Mucosa of rectum (tissue), 2 donors: ENCODE data around the gene HEXIM1.

Experiments used
- H3K27ac ChIP-seq, 2 donors: one replicate each; pipeline ENCODE4 v1.7.0; 2013; ENCODE audit warnings: inconsistent platforms in 2 of 2, low read depth in 2 of 2, low read length in 2 of 2
- H3K27me3 ChIP-seq, 2 donors: one replicate each; pipeline ENCODE4 v1.7.0; 2013; ENCODE audit warnings: low read length in 2 of 2; ENCODE audit not compliant: control insufficient read depth in 2 of 2, insufficient read depth in 2 of 2
- H3K36me3 ChIP-seq, 2 donors: one replicate each; pipeline ENCODE4 v1.7.0; 2013; ENCODE audit warnings: low read length in 2 of 2; ENCODE audit not compliant: control insufficient read depth in 2 of 2, insufficient read depth in 2 of 2
- H3K4me1 ChIP-seq, 2 donors: one replicate each; pipeline ENCODE4 v1.7.0; 2013; ENCODE audit warnings: low read length in 2 of 2, mild to moderate bottlenecking in 1 of 2; ENCODE audit not compliant: control insufficient read depth in 2 of 2, insufficient read depth in 2 of 2
- H3K4me3 ChIP-seq, 2 donors: one replicate each; pipeline ENCODE4 v1.7.0; 2013; ENCODE audit warnings: low read length in 2 of 2
- H3K9ac ChIP-seq, 2 donors: one replicate each; pipeline ENCODE4 v1.7.0; 2013; ENCODE audit warnings: low read length in 2 of 2, low read depth in 1 of 2, mild to moderate bottlenecking in 1 of 2
- H3K9me3 ChIP-seq, 2 donors: one replicate each; pipeline ENCODE4 v1.7.0; 2013; ENCODE audit warnings: low read length in 2 of 2; ENCODE audit not compliant: control insufficient read depth in 2 of 2
- donor health status: healthy.
- donor health status: Normal muscosa, but diverticular disease.

Gene HEXIM1

GRCh38 chr17:45128331-45128730 is 19.9 kb upstream of the HEXIM1 start:
- Histone ChIP-seq H3K27me3 (no peaks in the 10 kb centered on the region), H3K9ac (peak overlapping the region; percentile 60 to 90), H3K36me3 (no peaks in the 10 kb centered on the region), H3K4me3 (peak overlapping the region; percentile 41 to 62), H3K27ac (peak overlapping the region; percentile 95 to 97), H3K9me3 (no peaks in the 10 kb centered on the region), H3K4me1 (peaks cover 73 to 74% of the 10 kb centered on the region in 2 donors)

DNA sequence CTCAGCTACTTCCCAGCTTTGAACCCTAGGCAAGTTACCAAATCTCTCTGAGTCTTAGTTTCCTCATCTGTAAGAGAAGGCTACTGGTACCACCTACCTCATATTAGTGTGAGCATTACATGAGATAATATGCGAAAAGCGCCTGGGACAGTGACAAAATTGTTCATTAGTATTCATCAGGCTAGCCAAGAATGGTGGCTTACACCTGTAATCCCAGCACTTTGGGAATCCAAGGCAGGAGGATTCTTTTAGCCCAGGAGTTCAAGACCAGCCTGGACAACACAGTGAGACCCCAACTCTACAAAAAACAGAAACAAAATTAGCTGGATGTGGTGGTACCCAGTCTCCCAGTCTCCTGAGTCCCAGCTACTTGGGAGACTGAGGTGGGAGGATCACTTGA is 19.3 kb upstream of the HEXIM1 start:
- no peaks in the 10 kb centered on the region for H3K27me3 ChIP-seq
- H3K27ac ChIP-seq = peak overlapping the region; percentile 95 to 97
- peaks cover 66 to 67% of the 10 kb centered on the region in 2 donors for H3K4me1 ChIP-seq
- H3K4me3 ChIP-seq = peak overlapping the region in 1 of 2 donors; percentile 27
- no peaks in the 10 kb centered on the region for H3K36me3 ChIP-seq
- H3K9me3 ChIP-seq = no peaks in the 10 kb centered on the region
- peak overlapping the region; percentile 71 to 90 for H3K9ac ChIP-seq

DNA sequence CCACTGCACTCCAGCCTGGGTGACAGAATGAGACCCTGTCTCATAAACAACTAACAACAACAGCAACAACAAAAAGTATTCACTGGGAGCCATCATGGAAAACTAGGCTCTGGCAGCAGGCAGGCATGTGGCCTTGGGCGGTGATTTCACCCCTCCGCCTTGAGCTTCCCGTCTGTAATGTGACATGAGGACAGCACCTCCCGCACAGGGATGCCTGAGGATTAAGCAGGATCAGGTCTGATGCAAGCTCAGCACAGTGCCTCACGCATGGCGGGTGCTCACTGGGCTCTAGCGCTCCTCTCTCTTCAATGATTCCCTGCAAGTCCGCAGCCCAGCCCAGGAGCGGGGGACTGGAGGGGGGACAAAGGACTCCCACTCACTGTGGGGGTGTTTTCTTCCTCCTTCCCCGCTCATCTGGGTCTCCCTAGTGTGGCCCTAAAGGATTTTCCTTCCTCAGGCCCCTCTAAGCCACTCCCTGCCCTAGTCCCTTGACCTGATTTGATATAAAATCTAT is 18.8 kb upstream of the HEXIM1 start:
- H3K9me3 ChIP-seq = no peaks in the 10 kb centered on the region
- peak overlapping the region; percentile 95 to 97 for H3K27ac ChIP-seq
- peak overlapping the region; percentile 71 to 90 for H3K9ac ChIP-seq
- H3K36me3 ChIP-seq = no peaks in the 10 kb centered on the region
- peaks cover 61 to 62% of the 10 kb centered on the region in 2 donors for H3K4me1 ChIP-seq
- H3K27me3 ChIP-seq = no peaks in the 10 kb centered on the region
- peak overlapping the region; percentile 27 to 44 for H3K4me3 ChIP-seq

DNA sequence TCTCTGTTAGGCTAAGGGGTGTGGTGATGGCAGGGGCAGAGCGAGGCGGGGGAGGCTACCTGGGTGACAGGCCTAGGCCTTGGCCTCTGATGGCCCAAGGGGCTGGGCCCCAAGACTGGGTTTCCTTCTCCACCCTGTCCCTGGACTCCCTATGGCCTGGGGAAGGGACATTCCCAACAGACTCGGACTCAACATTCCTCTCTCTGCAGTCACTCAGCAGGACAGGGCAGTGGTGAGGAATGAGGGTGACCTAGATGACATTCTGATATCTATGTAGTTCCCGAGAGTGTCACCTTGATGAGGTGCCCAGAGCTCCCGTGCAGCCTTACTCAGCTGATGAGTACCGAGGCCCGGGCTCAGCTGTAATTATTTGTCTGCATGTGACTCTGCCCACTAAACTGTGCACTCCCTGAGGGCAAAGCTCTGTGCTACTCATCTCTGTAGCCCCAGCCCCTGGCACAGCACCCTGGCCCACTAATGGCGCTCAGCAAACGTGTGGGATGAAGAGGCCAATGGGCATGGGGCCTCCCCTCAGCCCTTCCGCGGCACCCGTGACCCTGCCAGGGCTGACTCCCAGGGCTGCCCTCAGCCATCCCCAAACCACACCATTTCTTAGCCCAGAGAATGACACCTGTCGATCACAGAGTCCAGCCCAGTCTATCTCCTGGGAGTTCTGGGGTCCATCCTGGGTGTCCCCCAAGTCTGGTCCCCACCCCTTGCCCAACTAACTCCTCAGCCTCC is 18.2 kb upstream of the HEXIM1 start:
- H3K9ac ChIP-seq = peak overlapping the region; percentile 71 to 90
- H3K4me1 ChIP-seq = peaks cover 56% of the 10 kb centered on the region in 2 donors
- peak overlapping the region; percentile 95 to 97 for H3K27ac ChIP-seq
- no peaks in the 10 kb centered on the region for H3K9me3 ChIP-seq
- peak overlapping the region; percentile 31 to 78 for H3K4me3 ChIP-seq
- H3K36me3 ChIP-seq = no peaks in the 10 kb centered on the region
- H3K27me3 ChIP-seq = no peaks in the 10 kb centered on the region

- Histone ChIP-seq H3K9ac (peak overlapping the region; percentile 71 to 90), H3K27ac (peak overlapping the region; percentile 95 to 97), H3K9me3 (no peaks in the 10 kb centered on the region), H3K36me3 (no peaks in the 10 kb centered on the region), H3K4me3 (peak overlapping the region; percentile 78 to 83), H3K27me3 (no peaks in the 10 kb centered on the region), H3K4me1 (peaks cover 55 to 56% of the 10 kb centered on the region in 2 donors)
Observed at GRCh38 chr17:45130681-45131615, 17.3 kb upstream of the HEXIM1 start.

- Histone ChIP-seq H3K9ac (peak overlapping the region; percentile 71 to 90), H3K27ac (peak overlapping the region; percentile 95 to 97), H3K27me3 (no peaks in the 10 kb centered on the region), H3K4me3 (peak overlapping the region; percentile 78 to 83), H3K4me1 (peaks cover 60 to 63% of the 10 kb centered on the region in 2 donors), H3K9me3 (no peaks in the 10 kb centered on the region), H3K36me3 (no peaks in the 10 kb centered on the region)
Observed at GRCh38 chr17:45131616-45132319, 16.5 kb upstream of the HEXIM1 start.

DNA sequence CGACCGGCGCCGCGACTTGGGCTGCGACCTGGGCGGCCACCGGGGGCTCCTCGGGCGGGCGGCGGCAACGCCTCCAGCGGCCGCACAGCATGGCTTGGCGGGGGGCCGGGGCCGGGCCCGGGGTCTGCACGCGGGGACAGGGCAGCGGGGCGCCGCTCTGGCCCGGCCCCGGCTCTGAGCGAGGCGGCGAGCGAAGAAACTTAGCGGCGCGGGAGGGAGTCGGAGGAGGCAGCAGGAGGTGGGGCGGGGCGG is 16.0 kb upstream of the HEXIM1 start, which contains the start of gene PLCD3:
PLCD3 (minus strand) TSS at position 196 of the 252 bp plus-strand sequence; CDS start at position 91, 105 bp downstream.
- peak within 1 kb of the TSS; percentile 97 to 99 for H3K27ac ChIP-seq
- peak within 1 kb of the TSS; percentile 84 to 91 for H3K4me3 ChIP-seq
- no peaks in the 10 kb centered on the region for H3K9me3 ChIP-seq
- H3K4me1 ChIP-seq = peaks cover 57 to 60% of the 10 kb centered on the region in 2 donors
- peak within 1 kb of the TSS; percentile 91 to 95 for H3K9ac ChIP-seq
- H3K36me3 ChIP-seq = no peaks in the 10 kb centered on the region
- no peaks in the 10 kb centered on the region for H3K27me3 ChIP-seq

DNA sequence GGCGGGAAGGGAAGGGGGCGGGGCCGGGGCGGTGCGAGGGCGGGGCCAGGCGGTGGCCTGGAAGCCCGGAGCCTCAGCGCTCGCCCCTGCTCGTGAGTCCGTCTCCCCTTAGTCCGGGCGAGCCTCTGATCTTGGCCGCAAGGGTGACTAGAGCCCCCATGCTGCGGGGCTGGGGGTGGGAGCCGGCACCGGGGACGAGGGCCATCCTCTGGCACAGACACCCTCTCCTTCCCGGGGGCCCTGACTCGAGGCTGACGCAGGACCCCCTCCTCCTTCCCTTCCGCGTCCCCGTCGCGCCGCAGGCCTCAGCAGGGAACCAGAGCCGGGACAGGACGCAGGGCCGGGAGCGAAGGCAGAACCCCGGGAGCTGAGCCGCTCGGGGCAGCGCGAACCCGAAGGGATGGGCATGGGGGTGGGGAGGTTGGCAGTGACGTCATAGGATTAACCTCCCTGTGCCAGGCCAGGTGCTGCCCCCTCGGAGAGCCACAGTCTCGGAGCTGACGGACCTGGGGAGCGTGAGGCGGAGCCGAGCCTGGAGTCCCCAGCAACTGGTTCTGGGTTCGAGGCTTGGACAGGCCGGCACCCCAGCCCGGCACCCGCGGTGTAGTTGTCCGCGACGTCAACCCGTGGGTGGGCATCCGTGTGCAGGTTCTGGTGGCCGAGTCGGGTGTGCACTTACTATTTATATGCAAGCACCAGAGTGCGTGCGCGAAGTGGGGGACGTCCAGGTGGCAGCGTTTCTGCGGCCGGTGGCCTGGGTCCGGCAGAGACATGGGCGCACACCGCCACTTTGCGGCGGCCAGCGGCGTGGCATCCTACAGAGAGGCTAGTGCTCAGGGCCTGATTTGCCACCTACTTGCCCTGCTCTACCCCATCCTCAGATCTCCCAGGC is 15.5 kb upstream of the HEXIM1 start:
- Histone ChIP-seq H3K4me1 (peaks cover 52 to 59% of the 10 kb centered on the region in 2 donors), H3K4me3 (peak overlapping the region; percentile 84 to 91), H3K9ac (peak overlapping the region; percentile 91 to 95), H3K27me3 (no peaks in the 10 kb centered on the region), H3K36me3 (no peaks in the 10 kb centered on the region), H3K27ac (peak overlapping the region; percentile 97 to 99), H3K9me3 (no peaks in the 10 kb centered on the region)
